ENCODE results near the gene CRELD2. TPM values are rescaled to one million over a fixed set of nuclear protein-coding genes. Genes with fewer than 3 reads are reported as not detected.

CRELD2 gene
- total and polyA plus RNA-seq, 2 of the 13 experiments (the other 11 are each of a cell fraction or from before 2014, with no cell fraction given) = 17.2 to 44.7 TPM

GRCh38 chr22:49958931-49959781, 40.7 kb downstream of the CRELD2 start (continued):
- TF ChIP-seq NPAS2 (CRISPR knock-in tag; IDR thresholded peaks at IDR 0.05; ENCODE audit: borderline replicate concordance) (0 out of 2 replicates have a peak, but pooled peaks have one; percentile 6), ZNF101 (CRISPR knock-in tag; IDR thresholded peaks at IDR 0.05; ENCODE audit: borderline replicate concordance, low read depth) (no peak), REXO4 (CRISPR knock-in tag; IDR thresholded peaks at IDR 0.05; ENCODE audit: borderline replicate concordance) (no peak), ZNF605 (CRISPR knock-in tag; IDR thresholded peaks at IDR 0.05) (0 out of 2 replicates have a peak, but pooled peaks have one; percentile 51), PAF1 (CRISPR knock-in tag; IDR thresholded peaks at IDR 0.05) (no peak), HNRNPLL (IDR thresholded peaks at IDR 0.05; ENCODE audit: low read depth, low read length, poor library complexity, severe bottlenecking) (no peak), SALL1 (CRISPR knock-in tag; IDR thresholded peaks at IDR 0.05) (peak; percentile 36; the same call in 1 of the 2 replicates), ZBTB2 (CRISPR knock-in tag; IDR thresholded peaks at IDR 0.05; ENCODE audit: low read depth) (0 out of 2 replicates have a peak, but pooled peaks have one; percentile 5), NR1H2 (CRISPR knock-in tag; IDR thresholded peaks at IDR 0.05; ENCODE audit: borderline replicate concordance, low read depth) (no peak), GFI1 (CRISPR knock-in tag; IDR thresholded peaks at IDR 0.05; ENCODE audit: borderline replicate concordance) (no peak), PPARG (CRISPR knock-in tag; conservative IDR thresholded peaks at IDR 0.05) (peak; percentile 41; the same call in 1 of the 2 replicates), SP2 (CRISPR knock-in tag; IDR thresholded peaks at IDR 0.05) (peak; percentile 11; the same call in 1 of the 2 replicates), STAT6 (CRISPR knock-in tag; IDR thresholded peaks at IDR 0.05; ENCODE audit: borderline replicate concordance) (no peak), ZNF260 (CRISPR knock-in tag; IDR thresholded peaks at IDR 0.05; ENCODE audit: borderline replicate concordance, low read depth) (no peak), NR2C2 (CRISPR knock-in tag; IDR thresholded peaks at IDR 0.05; ENCODE audit: borderline replicate concordance) (no peak), NKX3-1 (CRISPR knock-in tag; IDR thresholded peaks at IDR 0.05) (no peak), ZC3H4 (CRISPR knock-in tag; IDR thresholded peaks at IDR 0.05; ENCODE audit: borderline replicate concordance) (peak; percentile 90), RBM22 (optimal IDR thresholded peaks at IDR 0.05; ENCODE audit: low read length) (peak; percentile 29), HOXA9 (CRISPR knock-in tag; IDR thresholded peaks at IDR 0.05; ENCODE audit: borderline replicate concordance) (no peak), FOXO1 (CRISPR knock-in tag; IDR thresholded peaks at IDR 0.05) (no peak; the same call in 1 of the 2 replicates), ZBTB7B (CRISPR knock-in tag; IDR thresholded peaks at IDR 0.05) (peak; percentile 49; the same call in 1 of the 2 replicates), NR2F2 (IDR thresholded peaks at IDR 0.05; ENCODE audit: borderline replicate concordance, low read depth) (no peak), ZNF710 (CRISPR knock-in tag; IDR thresholded peaks at IDR 0.05; ENCODE audit: borderline replicate concordance) (no peak)

Measured in HepG2 (cell line).